SK-N-SH (cell line): ENCODE measurements around the gene IRX2. TPM values are rescaled to one million over a fixed set of nuclear protein-coding genes. Genes with fewer than 3 reads are reported as not detected.

Experiments used
- CTCF ChIA-PET: fragments of 300-600, 350-600 bp; formaldehyde crosslinking; extraction: SDS; loops from one replicate; lab custom pipeline; 2021; lab: Yijun Ruan, JAX
- POLR2A ChIA-PET: fragments of 350-600 bp; sonication (Branson Sonifier 250); formaldehyde crosslinking; extraction: SDS; loops from one replicate; lab custom pipeline; 2020; ENCODE audit warnings: antibody characterized with exemption, inconsistent platforms; lab: Yijun Ruan, JAX
- DNase-seq: peaks from one replicate; pipeline ENCODE4 v3.0.0; 2012
- H2AFZ ChIP-seq: fragments of 200-600 bp; sonication (generic); 2 replicates; pipeline ENCODE4 v1.8.1; 2016; ENCODE audit warnings: antibody characterized with exemption, mild to moderate bottlenecking, low read depth
- H3F3A ChIP-seq: fragments of 200-600 bp; sonication (generic); replicated peaks from 2 replicates; pipeline ENCODE3; 2016; ENCODE audit warnings: antibody characterized with exemption, mild to moderate bottlenecking; ENCODE audit not compliant: insufficient read depth
- H3K27ac ChIP-seq, 2 experiments: fragments of 200-500 bp in 1 of 2; fragments of 200-600 bp in 1 of 2; sonication (Bioruptor generic) in 1 of 2; sonication (generic), shearing (Covaris generic) in 1 of 2; 2 replicates each; pipeline versions ENCODE4 v1.5.1 to v1.6.1; 2014 to 2016; ENCODE audit warnings: low read depth in 2 of 2, inconsistent platforms in 1 of 2, low read length in 1 of 2, mild to moderate bottlenecking in 1 of 2, mixed read lengths in 1 of 2
- H3K27me3 ChIP-seq: fragments of 200-600 bp; sonication (generic), shearing (Covaris generic); 2 replicates; pipeline ENCODE4 v1.6.1; 2016; ENCODE audit warnings: mixed run types; ENCODE audit not compliant: insufficient read depth
- H3K36me3 ChIP-seq, 2 experiments: fragments of 200-500 bp in 1 of 2; fragments of 200-600 bp in 1 of 2; sonication (Bioruptor generic) in 1 of 2; sonication (generic) in 1 of 2; replicated peaks in 1 of 2; 2 replicates each; pipeline versions ENCODE3 to v1.5.1; 2014 to 2016; ENCODE audit warnings: low read length in 1 of 2, mild to moderate bottlenecking in 1 of 2; ENCODE audit not compliant: insufficient read depth in 2 of 2, control insufficient read depth in 1 of 2
- H3K4me1 ChIP-seq, 2 experiments: fragments of 200-500 bp in 1 of 2; fragments of 200-600 bp in 1 of 2; sonication (Bioruptor generic) in 1 of 2; sonication (generic), shearing (Covaris generic) in 1 of 2; 2 replicates each; pipeline versions ENCODE4 v1.5.1 to v1.6.1; 2014 to 2016; ENCODE audit warnings: low read depth in 1 of 2, low read length in 1 of 2, mixed run types in 1 of 2; ENCODE audit not compliant: insufficient read depth in 2 of 2, control insufficient read depth in 1 of 2
- H3K4me2 ChIP-seq: fragments of 200-600 bp; sonication (generic), shearing (Covaris generic); 2 replicates; pipeline ENCODE4 v1.6.1; 2017; ENCODE audit warnings: mixed run types
- H3K4me3 ChIP-seq, 2 experiments: fragments of 200-500 bp in 1 of 2; fragments of 200-600 bp in 1 of 2; sonication (Bioruptor generic) in 1 of 2; sonication (generic), shearing (Covaris generic) in 1 of 2; 2 replicates each; pipeline versions ENCODE4 v1.5.1 to v1.8.1; 2014 to 2016; ENCODE audit warnings: low read depth in 2 of 2, inconsistent platforms in 1 of 2, low read length in 1 of 2, mild to moderate bottlenecking in 1 of 2, mixed read lengths in 1 of 2, moderate library complexity in 1 of 2
- H3K79me2 ChIP-seq: fragments of 200-600 bp; sonication (generic); 2 replicates; pipeline ENCODE4 v1.8.1; 2017; ENCODE audit warnings: mild to moderate bottlenecking; ENCODE audit not compliant: insufficient read depth
- H3K9ac ChIP-seq: fragments of 200-600 bp; sonication (generic); 2 replicates; pipeline ENCODE4 v1.6.1; 2017; ENCODE audit warnings: mixed run types
- H3K9me2 ChIP-seq: fragments of 200-600 bp; sonication (generic); 2 replicates; pipeline ENCODE4 v1.6.1; 2017; ENCODE audit warnings: mixed run types
- H3K9me3 ChIP-seq: fragments of 200-600 bp; sonication (generic); 2 replicates; pipeline ENCODE4 v1.6.1; 2017; ENCODE audit warnings: mixed run types, mild to moderate bottlenecking, moderate library complexity
- H4K20me1 ChIP-seq: fragments of 200-600 bp; sonication (generic); 2 replicates; pipeline ENCODE4 v1.6.1; 2017; ENCODE audit warnings: mild to moderate bottlenecking, mixed run types; ENCODE audit not compliant: insufficient read depth
- CHD2 ChIP-seq: fragments of 150-350 bp; IDR thresholded peaks from 2 replicates; pipeline ENCODE4 v1.6.1; 2018; ENCODE audit warnings: low read length; ENCODE audit not compliant: partially characterized antibody
- ELF1 ChIP-seq: IDR thresholded peaks from 2 replicates; pipeline ENCODE4 v1.4.0; 2012
- EP300 ChIP-seq, 2 experiments: IDR thresholded peaks; 2 replicates each; pipeline versions ENCODE4 v1.4.0 to v1.6.1; 2012; ENCODE audit warnings: borderline replicate concordance in 1 of 2, low read depth in 1 of 2, low read length in 1 of 2
- FOXJ3 ChIP-seq: sonication (generic); formaldehyde crosslinking; IDR thresholded peaks from 2 replicates; pipeline ENCODE4 v1.5.1; 2020; ENCODE audit warnings: mild to moderate bottlenecking, missing genetic modification reagents
- FOXM1 ChIP-seq: IDR thresholded peaks from 2 replicates; pipeline ENCODE4 v1.4.0; 2012; ENCODE audit warnings: low read depth, mild to moderate bottlenecking
- GABPA ChIP-seq: IDR thresholded peaks from 2 replicates; pipeline ENCODE4 v1.4.0; 2012; ENCODE audit warnings: low read depth, mild to moderate bottlenecking
- GATA2 ChIP-seq: sonication (generic); formaldehyde crosslinking; IDR thresholded peaks from 2 replicates; pipeline ENCODE4 v1.5.0; 2020; ENCODE audit warnings: mild to moderate bottlenecking, missing genetic modification reagents
- JUND ChIP-seq: IDR thresholded peaks from 2 replicates; pipeline ENCODE4 v1.4.0; 2012
- NRF1 ChIP-seq: IDR thresholded peaks from 2 replicates; pipeline ENCODE4 v1.6.1; 2012; ENCODE audit warnings: low read depth, mild to moderate bottlenecking, low read length
- RCOR1 ChIP-seq: fragments of 150-350 bp; IDR thresholded peaks from 2 replicates; pipeline ENCODE4 v1.6.1; 2017; ENCODE audit warnings: antibody characterized with exemption, low read length
- RXRA ChIP-seq: IDR thresholded peaks from 2 replicates; pipeline ENCODE4 v1.4.0; 2012; ENCODE audit warnings: low read depth, mild to moderate bottlenecking, borderline replicate concordance
- SMC3 ChIP-seq: IDR thresholded peaks from 2 replicates; pipeline ENCODE4 v1.6.1; 2012; ENCODE audit warnings: low read depth, low read length, improper control_type of control experiment
- TAF1 ChIP-seq: IDR thresholded peaks from 2 replicates; pipeline ENCODE4 v1.6.1; 2012; ENCODE audit warnings: low read depth, mild to moderate bottlenecking, low read length, moderate library complexity, borderline replicate concordance
- WGBS: methylation state at CpG from one replicate; pipeline ENCODE4 v1.1.6; 2017; ENCODE audit warnings: low lambda C conversion rate; 5-methylcytosine and 5-hydroxymethylcytosine counted together
- polyA plus RNA-seq, 3 experiments: library from polyadenylated mRNA; depleted of rRNA; stranded (reverse); fragments of >200 nt; gene quantifications; 2 replicates each; pipeline ENCODE4 v1.2.3, GENCODE V29; 2012
- TF ChIP-seq, protein P1 (sequence below): IDR thresholded peaks from 2 replicates; pipeline ENCODE4 v1.6.1; 2012; ENCODE audit warnings: mild to moderate bottlenecking, low read depth, low read length, moderate library complexity
- TF ChIP-seq, protein P2 (sequence below): IDR thresholded peaks from 2 replicates; pipeline ENCODE4; 2012
- TF ChIP-seq, protein P3 (sequence below): fragments of 150-350 bp; IDR thresholded peaks from 2 replicates; pipeline ENCODE4 v1.6.1; 2017; ENCODE audit warnings: antibody characterized with exemption, low read length, low read depth, borderline replicate concordance

IRX2 gene
- polyA plus RNA-seq, 1 of the 3 experiments (the other 2 are of a cell fraction) = not detected

DNA sequence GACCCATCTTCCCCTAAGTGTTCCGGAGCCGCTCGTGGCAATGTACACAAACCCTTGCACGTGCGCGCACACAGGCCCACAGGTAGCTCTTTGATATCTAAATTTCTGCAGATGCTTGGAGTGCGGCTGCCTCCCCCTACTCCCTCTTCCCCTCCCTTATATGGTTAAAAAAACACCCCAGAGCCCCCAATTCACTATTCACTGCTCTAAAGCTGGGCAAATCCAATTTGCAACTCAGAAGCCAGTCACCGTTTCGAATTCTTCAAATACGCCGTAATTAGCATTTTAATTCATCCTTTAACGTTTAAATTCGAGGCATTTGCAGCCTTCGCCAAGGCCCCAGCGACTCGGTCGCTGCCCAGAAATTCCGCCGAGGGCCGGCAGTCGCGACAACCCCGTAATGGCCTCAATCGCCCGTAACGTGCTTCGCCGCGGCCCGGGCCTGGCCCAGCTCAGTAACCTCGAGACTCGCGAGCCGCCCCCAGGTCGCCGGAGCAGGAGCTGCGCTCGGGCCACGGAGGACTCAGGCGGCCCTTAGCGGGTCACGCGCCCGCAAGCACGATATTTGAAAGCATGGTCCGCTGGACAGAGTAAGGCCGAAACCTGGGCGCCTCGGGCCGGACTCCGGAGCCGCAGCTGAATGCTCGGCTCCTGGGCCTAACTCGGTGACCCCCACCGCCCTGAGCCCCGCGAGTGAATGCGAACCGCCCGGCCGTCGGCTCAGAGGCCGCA, 1.3 kb downstream of the IRX2 start:
- ChIA-PET CTCF (no interaction called here), POLR2A (no interaction called here)
- Histone ChIP-seq H3K4me3 (no peak overlapping the region), H3K4me1 (no peaks in the 10 kb centered on the region), H4K20me1 (no peaks in the 10 kb centered on the region), H3F3A (no peaks in the 10 kb centered on the region), H3K4me2 (no peak overlapping the region), H3K27me3 (peaks cover 61% of the 10 kb centered on the region), H3K9me2 (no peaks in the 10 kb centered on the region), H2AFZ (no peak overlapping the region)
- no peak for DNase-seq
- WGBS = 26% methylated on average over 24 of the region's 63 CpGs
- TF ChIP-seq CHD2 = no peak
- TF ChIP-seq, all 33 proteins: peak for 0
- no peak overlapping the region for H3K27ac ChIP-seq
- no peaks in the 10 kb centered on the region for H3K36me3 ChIP-seq
- no peaks in the 10 kb centered on the region for H3K79me2 ChIP-seq
- no peak overlapping the region for H3K9ac ChIP-seq
- no peaks in the 10 kb centered on the region for H3K9me3 ChIP-seq

DNA sequence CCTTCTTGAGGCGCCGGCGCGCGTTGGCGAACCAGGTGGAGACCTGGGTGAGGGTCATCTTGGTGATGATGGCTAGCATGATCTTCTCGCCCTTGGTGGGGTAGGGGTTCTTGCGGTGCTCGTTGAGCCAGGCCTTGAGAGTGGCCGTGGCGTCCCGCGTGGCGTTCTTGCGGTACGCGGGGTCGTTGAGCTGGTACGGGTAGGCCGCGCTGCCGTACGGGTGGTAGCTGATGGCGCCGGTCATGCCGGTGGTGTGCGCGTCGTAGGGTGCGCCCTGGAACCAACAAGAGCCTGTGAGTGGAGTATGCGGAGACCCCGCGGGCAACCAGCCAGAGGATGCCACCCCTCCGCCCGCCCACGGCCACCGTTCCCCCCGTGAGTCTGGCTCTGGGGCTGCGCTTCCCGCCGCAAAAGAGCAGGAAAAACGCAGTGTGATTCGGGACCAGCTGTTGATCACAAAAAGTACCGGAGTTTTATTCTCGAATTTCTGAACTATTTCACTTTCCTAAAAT, 1.9 kb downstream of the IRX2 start:
- H3K36me3 ChIP-seq = no peaks in the 10 kb centered on the region
- no peak overlapping the region for H3K4me2 ChIP-seq
- H3K9me2 ChIP-seq = no peaks in the 10 kb centered on the region
- H3K27ac ChIP-seq = no peak overlapping the region
- no peak overlapping the region for H3K4me3 ChIP-seq
- CTCF ChIA-PET = no interaction called here
- H4K20me1 ChIP-seq = no peaks in the 10 kb centered on the region
- POLR2A ChIA-PET = no interaction called here
- TF ChIP-seq NRF1 (no peak), FOXM1 (no peak)
- TF ChIP-seq, protein P1, sequence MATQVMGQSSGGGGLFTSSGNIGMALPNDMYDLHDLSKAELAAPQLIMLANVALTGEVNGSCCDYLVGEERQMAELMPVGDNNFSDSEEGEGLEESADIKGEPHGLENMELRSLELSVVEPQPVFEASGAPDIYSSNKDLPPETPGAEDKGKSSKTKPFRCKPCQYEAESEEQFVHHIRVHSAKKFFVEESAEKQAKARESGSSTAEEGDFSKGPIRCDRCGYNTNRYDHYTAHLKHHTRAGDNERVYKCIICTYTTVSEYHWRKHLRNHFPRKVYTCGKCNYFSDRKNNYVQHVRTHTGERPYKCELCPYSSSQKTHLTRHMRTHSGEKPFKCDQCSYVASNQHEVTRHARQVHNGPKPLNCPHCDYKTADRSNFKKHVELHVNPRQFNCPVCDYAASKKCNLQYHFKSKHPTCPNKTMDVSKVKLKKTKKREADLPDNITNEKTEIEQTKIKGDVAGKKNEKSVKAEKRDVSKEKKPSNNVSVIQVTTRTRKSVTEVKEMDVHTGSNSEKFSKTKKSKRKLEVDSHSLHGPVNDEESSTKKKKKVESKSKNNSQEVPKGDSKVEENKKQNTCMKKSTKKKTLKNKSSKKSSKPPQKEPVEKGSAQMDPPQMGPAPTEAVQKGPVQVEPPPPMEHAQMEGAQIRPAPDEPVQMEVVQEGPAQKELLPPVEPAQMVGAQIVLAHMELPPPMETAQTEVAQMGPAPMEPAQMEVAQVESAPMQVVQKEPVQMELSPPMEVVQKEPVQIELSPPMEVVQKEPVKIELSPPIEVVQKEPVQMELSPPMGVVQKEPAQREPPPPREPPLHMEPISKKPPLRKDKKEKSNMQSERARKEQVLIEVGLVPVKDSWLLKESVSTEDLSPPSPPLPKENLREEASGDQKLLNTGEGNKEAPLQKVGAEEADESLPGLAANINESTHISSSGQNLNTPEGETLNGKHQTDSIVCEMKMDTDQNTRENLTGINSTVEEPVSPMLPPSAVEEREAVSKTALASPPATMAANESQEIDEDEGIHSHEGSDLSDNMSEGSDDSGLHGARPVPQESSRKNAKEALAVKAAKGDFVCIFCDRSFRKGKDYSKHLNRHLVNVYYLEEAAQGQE = no peak
- H3K79me2 ChIP-seq = no peaks in the 10 kb centered on the region
- H3K27me3 ChIP-seq = peaks cover 60% of the 10 kb centered on the region
- DNase-seq = no peak
- 20% methylated on average over 20 of the region's 45 CpGs for WGBS
- no peaks in the 10 kb centered on the region for H3F3A ChIP-seq
- H3K9ac ChIP-seq = no peak overlapping the region
- H3K9me3 ChIP-seq = no peaks in the 10 kb centered on the region
- no peak overlapping the region for H2AFZ ChIP-seq
- no peaks in the 10 kb centered on the region for H3K4me1 ChIP-seq

DNA sequence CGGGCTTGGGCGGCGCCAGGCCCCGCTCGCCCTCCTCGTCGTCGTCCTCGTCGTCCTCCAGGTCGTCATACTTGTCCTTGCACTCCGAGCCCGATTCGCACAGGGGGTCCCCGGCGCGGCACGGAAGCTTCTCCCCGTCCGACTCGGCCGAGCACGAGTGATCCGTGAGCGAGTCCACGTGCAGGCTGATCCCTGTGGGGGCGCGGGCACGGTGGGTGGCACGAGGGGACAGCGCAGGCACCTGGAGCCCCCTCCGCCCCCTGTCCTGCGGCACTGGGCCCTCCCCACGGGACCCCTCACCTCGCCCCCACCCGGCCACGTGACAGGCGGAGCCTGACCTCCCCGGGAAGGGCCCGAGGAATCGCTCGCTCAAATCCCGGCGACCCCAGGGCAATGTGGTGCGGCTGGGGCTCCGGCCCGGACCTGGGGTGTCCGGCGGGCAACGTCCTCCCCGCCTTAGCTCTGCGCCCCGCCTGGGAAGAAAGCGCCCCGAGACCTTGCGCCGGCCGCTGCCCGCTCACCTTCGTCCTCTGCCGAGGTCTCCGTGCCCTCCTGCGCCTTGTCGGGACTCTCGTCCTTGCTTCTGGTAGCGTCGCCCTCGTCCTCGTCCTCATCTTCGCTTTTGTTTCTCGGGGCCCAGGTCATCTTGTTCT, 2.5 kb downstream of the IRX2 start:
- no peak overlapping the region for H3K4me3 ChIP-seq
- no peaks in the 10 kb centered on the region for H4K20me1 ChIP-seq
- no peak overlapping the region for H2AFZ ChIP-seq
- H3K27me3 ChIP-seq = peaks cover 60% of the 10 kb centered on the region
- no peaks in the 10 kb centered on the region for H3K4me1 ChIP-seq
- no peak for DNase-seq
- 24% methylated on average over 17 of the region's 71 CpGs for WGBS
- POLR2A ChIA-PET = no interaction called here
- no peaks in the 10 kb centered on the region for H3K9me2 ChIP-seq
- H3K4me2 ChIP-seq = no peak overlapping the region
- CTCF ChIA-PET = no interaction called here
- no peaks in the 10 kb centered on the region for H3K79me2 ChIP-seq
- H3K9ac ChIP-seq = no peak overlapping the region
- no peaks in the 10 kb centered on the region for H3K9me3 ChIP-seq
- no peak overlapping the region for H3K27ac ChIP-seq
- no peaks in the 10 kb centered on the region for H3F3A ChIP-seq
- H3K36me3 ChIP-seq = no peaks in the 10 kb centered on the region
- TF ChIP-seq ELF1 (no peak), RCOR1 (no peak), JUND (no peak), RXRA (no peak), GABPA (no peak), SMC3 (no peak), TAF1 (no peak), GATA2 (no peak), EP300 (IDR thresholded peaks at IDR 0.05; ENCODE audit: borderline replicate concordance in 1 of 2, low read depth in 1 of 2, low read length in 1 of 2) (no peak), FOXJ3 (no peak)
- TF ChIP-seq, protein P2, sequence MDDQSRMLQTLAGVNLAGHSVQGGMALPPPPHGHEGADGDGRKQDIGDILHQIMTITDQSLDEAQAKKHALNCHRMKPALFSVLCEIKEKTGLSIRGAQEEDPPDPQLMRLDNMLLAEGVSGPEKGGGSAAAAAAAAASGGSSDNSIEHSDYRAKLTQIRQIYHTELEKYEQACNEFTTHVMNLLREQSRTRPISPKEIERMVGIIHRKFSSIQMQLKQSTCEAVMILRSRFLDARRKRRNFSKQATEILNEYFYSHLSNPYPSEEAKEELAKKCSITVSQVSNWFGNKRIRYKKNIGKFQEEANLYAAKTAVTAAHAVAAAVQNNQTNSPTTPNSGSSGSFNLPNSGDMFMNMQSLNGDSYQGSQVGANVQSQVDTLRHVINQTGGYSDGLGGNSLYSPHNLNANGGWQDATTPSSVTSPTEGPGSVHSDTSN = no peak
- TF ChIP-seq, protein P3, sequence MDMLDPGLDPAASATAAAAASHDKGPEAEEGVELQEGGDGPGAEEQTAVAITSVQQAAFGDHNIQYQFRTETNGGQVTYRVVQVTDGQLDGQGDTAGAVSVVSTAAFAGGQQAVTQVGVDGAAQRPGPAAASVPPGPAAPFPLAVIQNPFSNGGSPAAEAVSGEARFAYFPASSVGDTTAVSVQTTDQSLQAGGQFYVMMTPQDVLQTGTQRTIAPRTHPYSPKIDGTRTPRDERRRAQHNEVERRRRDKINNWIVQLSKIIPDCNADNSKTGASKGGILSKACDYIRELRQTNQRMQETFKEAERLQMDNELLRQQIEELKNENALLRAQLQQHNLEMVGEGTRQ = no peak
